H1 (cell line): ENCODE data around the gene CBLN1. TPM values are rescaled to one million over a fixed set of nuclear protein-coding genes. Genes with fewer than 3 reads are reported as not detected.
A peak's percentile ranks its signal among the peaks of the same experiment; 100 is the strongest.

Source experiments
- CTCF ChIA-PET: fragments of 300-600 bp; sonication (Branson Sonifier 250); formaldehyde crosslinking; loops from one replicate; lab custom pipeline; 2021; ENCODE audit not compliant: partially characterized antibody; lab: Charles Lee
- POLR2A ChIA-PET: fragments of 300-600 bp; sonication (Branson Sonifier 250); formaldehyde crosslinking; loops from one replicate; lab custom pipeline; 2021; ENCODE audit warnings: inconsistent platforms; ENCODE audit not compliant: partially characterized antibody; lab: Charles Lee
- DNase-seq, 2 experiments: peaks; one replicate each; pipeline versions ENCODE4 v3.0.0 to v3.0.0-alpha.2; 2010 to 2022; ENCODE audit warnings: low spot score in 2 of 2, low read depth in 1 of 2, mixed read lengths in 1 of 2
- FAIRE-seq: peaks from 2 replicates; lab custom pipeline; 2011; peaks lifted over from hg19 to GRCh38; lab: Jason Lieb, UNC
- H2AFZ ChIP-seq: 2 replicates; pipeline ENCODE4 v1.8.1; 2012; ENCODE audit warnings: low read length, inconsistent platforms
- H2AK5ac ChIP-seq: 2 replicates; pipeline ENCODE4 v1.6.1; 2013; ENCODE audit warnings: low read depth, low read length
- H2BK120ac ChIP-seq: replicated peaks from 2 replicates; pipeline ENCODE3; 2013; ENCODE audit warnings: low read depth, low read length, inconsistent platforms
- H2BK12ac ChIP-seq: 2 replicates; pipeline ENCODE4 v1.6.1; 2013; ENCODE audit warnings: low read depth, low read length
- H2BK15ac ChIP-seq: 2 replicates; pipeline ENCODE4 v1.6.1; 2013; ENCODE audit warnings: low read length
- H2BK20ac ChIP-seq: 2 replicates; pipeline ENCODE4 v1.6.1; 2013; ENCODE audit warnings: low read length
- H2BK5ac ChIP-seq: 2 replicates; pipeline ENCODE4 v1.6.1; 2013; ENCODE audit warnings: low read depth, low read length
- H3K14ac ChIP-seq: 2 replicates; pipeline ENCODE4 v1.6.1; 2013; ENCODE audit warnings: inconsistent platforms; ENCODE audit not compliant: insufficient read length
- H3K18ac ChIP-seq: 2 replicates; pipeline ENCODE4 v1.6.1; 2013; ENCODE audit warnings: low read length; ENCODE audit errors: extremely low read depth
- H3K23ac ChIP-seq: 2 replicates; pipeline ENCODE4 v1.6.1; 2013; ENCODE audit warnings: inconsistent platforms; ENCODE audit not compliant: insufficient read length
- H3K23me2 ChIP-seq: 2 replicates; pipeline ENCODE4 v1.6.1; 2013; ENCODE audit warnings: low read depth, low read length
- H3K27ac ChIP-seq: 2 replicates; pipeline ENCODE4 v1.6.1; 2011; ENCODE audit warnings: low read depth, low read length, inconsistent platforms
- H3K27me3 ChIP-seq, 4 experiments: replicated peaks in 1 of 4; 1 replicate in 1 of 4; 2 replicates in 3 of 4; pipeline versions ENCODE4 v1.6.1 to v1.8.1; 2011 to 2013; ENCODE audit warnings: low read length in 3 of 4, mild to moderate bottlenecking in 3 of 4, inconsistent platforms in 2 of 4, mixed read lengths in 2 of 4, moderate library complexity in 1 of 4; ENCODE audit not compliant: control insufficient read depth in 3 of 4, insufficient read depth in 3 of 4; ENCODE audit errors: extremely low read depth in 1 of 4
- H3K36me3 ChIP-seq, 4 experiments: 2 replicates each; pipeline versions ENCODE4 v1.6.1 to v1.8.1; 2011 to 2013; ENCODE audit warnings: mild to moderate bottlenecking in 4 of 4, low read length in 3 of 4, moderate library complexity in 2 of 4, control low read depth in 1 of 4, inconsistent platforms in 1 of 4; ENCODE audit not compliant: insufficient read depth in 4 of 4, control insufficient read depth in 2 of 4
- H3K4ac ChIP-seq: replicated peaks from 2 replicates; pipeline ENCODE3; 2013; ENCODE audit warnings: low read length, low read depth, mixed read lengths, inconsistent platforms; ENCODE audit not compliant: insufficient read length
- H3K4me1 ChIP-seq, 4 experiments: replicated peaks in 1 of 4; 1 replicate in 1 of 4; 2 replicates in 3 of 4; pipeline versions ENCODE4 v1.6.1 to v1.8.1; 2011 to 2013; ENCODE audit warnings: low read length in 3 of 4, inconsistent platforms in 2 of 4, mixed read lengths in 1 of 4; ENCODE audit not compliant: insufficient read depth in 4 of 4, control insufficient read depth in 3 of 4
- H3K4me2 ChIP-seq, 2 experiments: 2 replicates each; pipeline versions ENCODE4 v1.6.1 to v1.8.1; 2011 to 2013; ENCODE audit warnings: low read depth in 2 of 2, low read length in 2 of 2, control low read depth in 1 of 2, inconsistent platforms in 1 of 2, mild to moderate bottlenecking in 1 of 2; ENCODE audit not compliant: insufficient read depth in 1 of 2
- H3K4me3 ChIP-seq, 4 experiments: fragments of 200-600, 300-600 bp in 1 of 4; sonication (generic), shearing (Covaris generic), sonication (Bioruptor Twin) in 1 of 4; 2 replicates each; pipeline versions ENCODE4 v1.5.1 to v1.8.1; 2011 to 2016; ENCODE audit warnings: low read length in 4 of 4, low read depth in 3 of 4, control low read depth in 2 of 4, inconsistent platforms in 2 of 4, mild to moderate bottlenecking in 2 of 4, mixed read lengths in 1 of 4, moderate library complexity in 1 of 4; ENCODE audit not compliant: insufficient read depth in 2 of 4; ENCODE audit errors: extremely low read depth in 1 of 4
- H3K56ac ChIP-seq: replicated peaks from 2 replicates; pipeline ENCODE3; 2013; ENCODE audit warnings: low read depth, mild to moderate bottlenecking, mixed read lengths, low read length, inconsistent platforms; ENCODE audit not compliant: insufficient read length
- H3K79me1 ChIP-seq: 2 replicates; pipeline ENCODE4 v1.6.1; 2013; ENCODE audit warnings: low read depth, low read length, control low read depth
- H3K79me2 ChIP-seq, 2 experiments: 2 replicates each; pipeline versions ENCODE4 v1.6.1 to v1.8.1; 2012 to 2013; ENCODE audit warnings: low read length in 2 of 2, mild to moderate bottlenecking in 2 of 2, inconsistent platforms in 1 of 2; ENCODE audit not compliant: insufficient read depth in 2 of 2, control insufficient read depth in 1 of 2
- H3K9ac ChIP-seq, 4 experiments: replicated peaks in 1 of 4; 1 replicate in 1 of 4; 2 replicates in 3 of 4; pipeline versions ENCODE4 v1.6.1 to v1.8.1; 2011 to 2013; ENCODE audit warnings: low read depth in 3 of 4, low read length in 3 of 4, control low read depth in 2 of 4, mild to moderate bottlenecking in 2 of 4, moderate library complexity in 2 of 4, inconsistent platforms in 1 of 4; ENCODE audit errors: extremely low read depth in 1 of 4
- H3K9me3 ChIP-seq, 2 experiments: 2 replicates each; pipeline versions ENCODE4 v1.6.1 to v1.8.1; 2012 to 2013; ENCODE audit warnings: mild to moderate bottlenecking in 2 of 2, moderate library complexity in 2 of 2, control low read depth in 1 of 2, inconsistent platforms in 1 of 2, low read depth in 1 of 2, low read length in 1 of 2, mixed read lengths in 1 of 2; ENCODE audit not compliant: insufficient read depth in 2 of 2
- H4K20me1 ChIP-seq, 2 experiments: replicated peaks in 1 of 2; 2 replicates each; pipeline versions ENCODE3 to v1.8.1; 2011 to 2013; ENCODE audit warnings: inconsistent platforms in 2 of 2, low read length in 2 of 2, mild to moderate bottlenecking in 1 of 2; ENCODE audit not compliant: insufficient read depth in 2 of 2, control insufficient read depth in 1 of 2
- H4K5ac ChIP-seq: 2 replicates; pipeline ENCODE4 v1.6.1; 2013; ENCODE audit warnings: low read length, low read depth, mixed read lengths, inconsistent platforms; ENCODE audit not compliant: insufficient read length
- H4K8ac ChIP-seq: 2 replicates; pipeline ENCODE4 v1.8.0; 2013; ENCODE audit warnings: mild to moderate bottlenecking, moderate library complexity, low read length, inconsistent platforms; ENCODE audit not compliant: insufficient read depth; ENCODE audit errors: extremely low read depth
- H4K91ac ChIP-seq: replicated peaks from 2 replicates; pipeline ENCODE3; 2013; ENCODE audit warnings: low read length, mixed read lengths, inconsistent platforms; ENCODE audit not compliant: insufficient read length
- WGBS, 2 experiments: shearing (Covaris generic) in 1 of 2; methylation state at CpG; one replicate each; pipeline versions ENCODE4 v1.1.6 to v1.1.7; 2013 to 2015; ENCODE audit warnings: low lambda C conversion rate in 2 of 2, mixed read lengths in 2 of 2, inconsistent platforms in 1 of 2, low coverage in 1 of 2, missing lambda C conversion rate in 1 of 2; ENCODE audit not compliant: insufficient replicate concordance in 2 of 2, insufficient coverage in 1 of 2, insufficient read length in 1 of 2; ENCODE audit errors: extremely low coverage in 1 of 2, missing lambda C conversion rate in 1 of 2; 5-methylcytosine and 5-hydroxymethylcytosine counted together
- polyA plus RNA-seq, 7 experiments: library from polyadenylated mRNA; depleted of rRNA in 3 of 7; stranded (reverse) in 5 of 7; unstranded in 2 of 7; fragments of >200 nt in 5 of 7; fragments of 200-250 nt in 2 of 7; gene quantifications; 1 replicate in 5 of 7; 2 replicates in 1 of 7; 4 replicates in 1 of 7; pipeline versions ENCODE4 v1.2.1 to v1.2.3, GENCODE V29; 2011 to 2013; ENCODE audit warnings: missing spikeins in 2 of 7, mixed read lengths in 2 of 7
- total RNA-seq: library from RNA; stranded (reverse); fragmentation: NEBNext Ultra II Directional; extraction: Animal tissue kit (Norgen Biotek cat#: 25700); gene quantifications from 2 replicates; pipeline ENCODE4 v1.2.1, GENCODE V29; 2021

CBLN1 gene
- total and polyA plus RNA-seq, 2 of the 8 experiments (the other 6 are each of a cell fraction or from before 2014, with no cell fraction given) = 0.97 to 7.1 TPM

DNA sequence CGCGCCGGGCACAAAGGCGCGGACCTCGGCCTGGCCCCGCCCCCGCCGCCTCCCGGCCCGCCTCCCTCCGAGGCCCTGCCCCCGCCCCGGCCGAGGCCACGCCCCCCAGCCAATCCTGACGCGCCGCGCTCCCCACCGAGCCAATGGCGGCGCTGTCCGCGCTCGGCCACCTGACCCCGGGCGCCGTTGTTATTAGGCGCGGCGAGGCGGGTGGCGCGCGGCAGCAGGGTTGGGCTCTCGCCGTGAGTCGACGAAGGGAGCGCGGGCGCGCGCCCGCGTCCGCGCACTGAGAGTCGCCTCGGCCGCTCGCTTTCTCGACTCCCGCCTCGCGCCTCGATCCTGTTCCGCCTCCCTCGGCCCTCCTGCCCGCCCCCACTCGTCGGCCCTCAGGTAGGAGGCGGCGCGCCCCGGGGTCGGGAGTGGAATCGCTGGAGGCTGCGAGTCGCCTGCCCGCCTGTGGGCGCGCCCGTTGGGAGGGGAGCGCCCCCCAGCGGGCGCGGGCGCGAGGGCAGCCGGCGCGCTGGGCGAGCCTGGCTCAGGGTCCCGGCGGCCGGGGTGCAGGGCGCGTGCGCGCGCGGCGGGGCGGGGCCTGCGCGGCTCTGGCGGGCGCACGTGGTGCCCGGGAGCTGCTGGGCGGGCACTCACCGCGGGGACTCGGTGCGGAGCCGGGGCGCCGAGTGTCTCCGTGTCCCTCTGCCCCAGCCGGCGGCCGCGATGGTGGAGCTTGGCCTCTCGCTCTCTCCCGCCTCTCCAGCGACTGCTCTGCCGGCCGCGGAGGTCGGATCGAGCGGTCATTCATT is 405 bp upstream of the CBLN1 start:
- Histone ChIP-seq H3K9ac (peak overlapping the region; percentile 20 to 69 (median 40); a peak in 4 of 7 replicates), H2BK12ac (no peak overlapping the region), H3K79me1 (no peaks in the 10 kb centered on the region), H3K27ac (no peak overlapping the region), H3K9me3 (no peaks in the 10 kb centered on the region), H2BK15ac (no peak overlapping the region), H3K4ac (no peak overlapping the region), H2BK20ac (no peak overlapping the region), H3K79me2 (no peaks in the 10 kb centered on the region), H2AK5ac (no peak overlapping the region), H4K91ac (no peak overlapping the region), H3K14ac (no peak overlapping the region), H2AFZ (no peak overlapping the region), H3K23me2 (peaks cover 22% of the 10 kb centered on the region), H4K20me1 (peaks cover 5 to 28% of the 10 kb centered on the region in 2 experiments), H3K4me1 (peaks cover 0 to 28% (median 19%) of the 10 kb centered on the region in 4 experiments; a peak in 6 of 7 replicates), H3K36me3 (no peaks in the 10 kb centered on the region), H2BK120ac (no peak overlapping the region), H3K18ac (peak overlapping the region; percentile 48), H2BK5ac (no peak overlapping the region), H3K23ac (no peak overlapping the region), H3K27me3 (peaks cover 56 to 75% (median 71%) of the 10 kb centered on the region in 4 experiments), H3K4me2 (peak overlapping the region; percentile 92 to 98), H4K5ac (no peak overlapping the region), H3K4me3 (peak overlapping the region; percentile 51 to 71 (median 64)), H4K8ac (peak overlapping the region; percentile 95; the same call in 1 of the 2 replicates), H3K56ac (no peak overlapping the region)
- ChIA-PET CTCF (interaction anchor here (0.5 to 3.4 kb wide), 13 partner anchors 9 to 418 kb away, joined by 3 to 16 read pairs (median 3); no protein-coding TSS in a partner anchor), POLR2A (no interaction called here)
- FAIRE-seq = no peak
- WGBS, 2 experiments = 2% methylated on average over 47 of the region's 124 CpGs; no CpG with 5 or more reads in 1 of the 2 experiments
- peak; percentile 54 to 96 for DNase-seq
